NCI-H748 treated with DMSO at 0.1 percent for 48 hours (cell line): ENCODE measurements around the gene CYTH1.

ENCODE experiments used
- DNase-seq: peaks from one replicate; lab custom pipeline; 2025; lab: John Stamatoyannopoulos, UW

The CYTH1 gene

GRCh38 chr17:78715876-78716275, 66.2 kb downstream of the CYTH1 start:
- no peak for DNase-seq

GRCh38 chr17:78715000-78715771, 66.9 kb downstream of the CYTH1 start:
- no peak for DNase-seq

GRCh38 chr17:78714534-78714933, 67.5 kb downstream of the CYTH1 start:
- no peak for DNase-seq

DNA sequence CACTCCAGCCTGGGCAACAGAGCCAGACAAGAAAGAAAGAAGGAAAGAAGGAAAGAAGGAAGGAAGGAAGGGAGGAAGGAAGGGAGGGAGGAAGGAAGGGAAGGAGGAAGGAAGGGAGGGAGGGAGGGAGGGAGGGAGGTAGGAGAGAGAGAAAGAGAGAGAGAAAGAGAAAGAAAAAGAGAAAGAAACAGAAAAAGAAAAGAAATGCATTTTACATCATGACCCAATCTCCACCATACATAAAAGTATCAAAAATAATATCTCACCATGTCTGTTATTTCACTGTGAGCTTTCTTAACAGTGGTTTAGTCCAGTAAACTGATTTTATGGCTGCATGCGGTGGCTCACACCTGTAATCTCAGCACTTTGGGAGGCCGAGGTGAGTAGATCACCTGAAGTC, 70.0 kb downstream of the CYTH1 start:
- no peak for DNase-seq

GRCh38 chr17:78710607-78711006, 71.5 kb downstream of the CYTH1 start:
- no peak for DNase-seq

- no peak for DNase-seq
These were observed 72.3 kb downstream of the CYTH1 start for GRCh38 chr17:78709751-78710181.

GRCh38 chr17:78709119-78709681, 72.9 kb downstream of the CYTH1 start:
- no peak for DNase-seq

GRCh38 chr17:78708510-78708973, 73.5 kb downstream of the CYTH1 start:
- DNase-seq: peak; percentile 15

- DNase-seq: no peak
These were observed 74.2 kb downstream of the CYTH1 start for GRCh38 chr17:78707923-78708322.

GRCh38 chr17:78707016-78707415, 75.1 kb downstream of the CYTH1 start:
- no peak for DNase-seq

DNA sequence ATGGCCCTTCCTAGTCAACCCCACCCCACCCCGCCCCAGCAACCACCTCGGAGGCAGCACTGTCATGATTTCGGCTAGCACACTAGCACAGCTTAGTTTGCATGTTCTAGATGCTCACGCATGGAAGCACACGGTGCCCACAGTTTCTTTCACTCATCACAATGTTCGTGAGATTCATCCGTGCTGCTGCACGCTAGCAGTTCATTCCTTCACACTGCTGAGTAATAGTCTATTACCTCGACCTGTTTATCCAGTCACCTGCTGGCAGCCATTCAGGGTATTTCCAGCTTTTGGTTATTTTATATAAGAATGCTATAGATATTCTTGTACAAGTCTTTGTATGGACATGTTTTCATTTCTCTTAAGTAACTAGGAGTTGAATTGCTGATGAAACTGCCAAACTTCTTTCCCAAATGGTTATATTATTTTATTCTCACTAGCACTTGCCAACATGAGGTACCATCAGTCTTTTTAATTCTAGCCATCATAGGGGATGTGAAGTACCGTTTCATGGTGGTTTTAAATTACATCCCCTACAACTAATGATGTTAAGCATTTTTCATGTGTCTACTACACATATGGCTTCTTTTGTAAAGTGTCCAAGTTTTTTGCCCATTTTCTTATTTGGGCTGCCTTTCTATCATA, 75.7 kb downstream of the CYTH1 start:
- DNase-seq: no peak

DNA sequence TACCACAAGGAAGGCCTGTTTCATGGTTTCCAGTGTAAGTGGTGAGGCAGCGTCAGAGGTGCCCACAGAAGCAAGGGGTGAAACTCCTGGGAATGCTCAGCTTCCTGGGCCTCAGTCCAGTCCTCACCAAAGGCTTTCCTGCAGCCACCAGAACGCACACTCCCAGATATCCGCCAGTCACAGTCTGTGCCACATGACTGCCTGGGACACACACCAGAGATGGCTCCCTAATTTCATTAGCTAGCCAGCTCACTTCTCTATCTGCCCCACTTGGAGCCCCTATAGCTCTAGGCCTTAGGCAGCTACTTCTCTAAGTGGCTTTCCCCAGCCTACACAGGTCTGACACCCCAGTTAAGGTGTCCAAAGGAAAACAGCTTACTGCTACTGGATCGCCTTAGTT, 77.0 kb downstream of the CYTH1 start:
- DNase-seq: no peak

- no peak for DNase-seq
These were observed 77.5 kb downstream of the CYTH1 start for GRCh38 chr17:78704594-78704993.

GRCh38 chr17:78697554-78698343, 84.3 kb downstream of the CYTH1 start:
- no peak for DNase-seq

GRCh38 chr17:78697122-78697521, 85.0 kb downstream of the CYTH1 start:
- DNase-seq: no peak

DNA sequence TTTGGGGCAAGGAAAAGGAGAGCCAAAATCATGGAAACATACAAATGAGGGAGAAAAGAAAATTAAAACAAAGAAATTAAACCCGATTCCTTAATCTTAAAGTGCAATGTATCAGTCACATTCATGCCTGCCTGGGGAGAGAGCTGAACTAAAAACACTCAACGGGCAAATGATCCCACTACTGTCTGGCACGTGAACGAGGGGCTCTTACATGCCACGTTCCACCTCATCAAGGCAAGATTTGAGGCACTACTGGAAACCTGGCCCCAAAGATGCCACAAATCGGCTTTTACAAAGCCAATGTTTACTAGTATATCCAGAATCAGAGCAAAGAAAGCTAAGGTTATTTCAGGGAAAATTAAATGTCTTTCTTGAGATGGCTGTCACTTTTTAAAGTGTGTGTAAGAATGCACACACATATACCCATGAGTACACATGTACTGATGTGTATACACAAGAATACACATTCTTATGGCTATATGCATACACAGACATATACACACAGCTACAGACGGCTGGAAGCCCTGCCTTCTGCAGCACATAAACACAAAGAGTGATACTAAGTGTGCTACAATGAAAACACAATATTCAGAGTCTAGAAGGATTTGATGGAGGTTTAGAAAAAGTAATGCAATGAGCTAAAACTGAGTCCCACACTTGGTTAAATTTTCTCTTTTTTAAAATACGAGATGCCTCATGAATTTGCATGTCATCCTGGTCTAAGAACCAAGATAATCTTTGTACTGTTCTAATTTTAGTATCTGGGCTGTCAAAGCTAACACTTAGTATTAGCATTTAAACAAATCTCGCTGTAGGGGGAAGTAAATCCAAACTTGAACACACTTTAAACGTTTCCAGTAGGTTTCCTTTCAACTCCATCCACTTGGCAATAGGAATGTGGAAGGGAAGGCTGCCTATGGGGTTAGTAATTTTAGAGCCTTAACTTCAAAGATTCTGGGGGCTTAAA, 85.8 kb downstream of the CYTH1 start:
- no peak for DNase-seq

- DNase-seq: no peak
These were observed 87.1 kb downstream of the CYTH1 start for GRCh38 chr17:78694805-78695531.

- no peak for DNase-seq
These were observed 88.6 kb downstream of the CYTH1 start for GRCh38 chr17:78693346-78694083.

- DNase-seq: no peak
These were observed 89.5 kb downstream of the CYTH1 start for GRCh38 chr17:78692460-78693010.
